Brain microvascular endothelial cell (primary cell): Measurements from ENCODE around the gene TMOD1.
"Not testable (repeated sequence)": the region's sequence is repeated elsewhere in the genome, so short reads cannot be mapped to it uniquely, and the experiment has no call there.

Source experiments
- DNase-seq: peaks from one replicate; pipeline ENCODE4 v3.0.0-alpha.2; 2020
- H3K27ac ChIP-seq: fragments of 250-450 bp; sonication (Bioruptor Pico); 2 replicates; pipeline ENCODE4 v1.5.1; 2020; ENCODE audit warnings: mild to moderate bottlenecking, moderate library complexity
- H3K27me3 ChIP-seq: fragments of 250-450 bp; sonication (Bioruptor Pico); replicated peaks from 2 replicates; pipeline ENCODE4 v1.5.1; 2020; ENCODE audit warnings: mild to moderate bottlenecking
- H3K36me3 ChIP-seq: fragments of 250-450 bp; sonication (Bioruptor Pico); replicated peaks from 2 replicates; pipeline ENCODE4 v1.5.1; 2020; ENCODE audit warnings: mild to moderate bottlenecking
- H3K4me3 ChIP-seq: 2 replicates; pipeline ENCODE4 v1.5.1; 2011; ENCODE audit warnings: low read depth, mild to moderate bottlenecking, control low read depth, low read length, moderate library complexity
- in situ Hi-C: cut with HindIII; loops from 2 replicates; pipeline ENCODE4 v1.10.0; 2017; ENCODE audit warnings: low sequenced_read_pairs, low pct_ligation_motif_present
- TF ChIP-seq, protein P1 (sequence below): IDR thresholded peaks from 2 replicates; pipeline ENCODE4 v1.5.1; 2011; ENCODE audit warnings: low read depth, mild to moderate bottlenecking, moderate library complexity, low read length, control low read depth, inconsistent platforms; ENCODE audit errors: missing control alignments

Gene TMOD1

DNA sequence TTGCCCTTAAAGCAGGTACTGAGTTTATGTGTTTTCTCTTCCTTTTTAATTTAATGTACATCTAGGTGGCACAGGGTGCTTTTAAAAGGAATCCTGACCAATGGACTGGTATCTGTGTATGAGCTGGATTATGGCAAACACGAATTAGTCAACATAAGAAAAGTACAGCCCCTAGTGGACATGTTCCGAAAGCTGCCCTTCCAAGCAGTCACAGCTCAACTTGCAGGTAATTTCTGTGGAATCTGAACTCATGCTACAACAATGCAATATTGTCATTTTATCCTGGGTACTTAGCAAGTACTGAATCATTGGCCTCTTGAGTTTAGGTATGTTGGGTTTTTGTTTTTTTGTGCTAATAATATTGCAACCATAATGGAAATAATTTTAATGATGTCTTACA is 14.4 kb upstream of the TMOD1 start:
- DNase-seq = no peak
- Histone ChIP-seq H3K36me3 (no peaks in the 10 kb centered on the region), H3K4me3 (no peak overlapping the region), H3K27me3 (no peaks in the 10 kb centered on the region), H3K27ac (no peak overlapping the region)
- TF ChIP-seq, protein P1, sequence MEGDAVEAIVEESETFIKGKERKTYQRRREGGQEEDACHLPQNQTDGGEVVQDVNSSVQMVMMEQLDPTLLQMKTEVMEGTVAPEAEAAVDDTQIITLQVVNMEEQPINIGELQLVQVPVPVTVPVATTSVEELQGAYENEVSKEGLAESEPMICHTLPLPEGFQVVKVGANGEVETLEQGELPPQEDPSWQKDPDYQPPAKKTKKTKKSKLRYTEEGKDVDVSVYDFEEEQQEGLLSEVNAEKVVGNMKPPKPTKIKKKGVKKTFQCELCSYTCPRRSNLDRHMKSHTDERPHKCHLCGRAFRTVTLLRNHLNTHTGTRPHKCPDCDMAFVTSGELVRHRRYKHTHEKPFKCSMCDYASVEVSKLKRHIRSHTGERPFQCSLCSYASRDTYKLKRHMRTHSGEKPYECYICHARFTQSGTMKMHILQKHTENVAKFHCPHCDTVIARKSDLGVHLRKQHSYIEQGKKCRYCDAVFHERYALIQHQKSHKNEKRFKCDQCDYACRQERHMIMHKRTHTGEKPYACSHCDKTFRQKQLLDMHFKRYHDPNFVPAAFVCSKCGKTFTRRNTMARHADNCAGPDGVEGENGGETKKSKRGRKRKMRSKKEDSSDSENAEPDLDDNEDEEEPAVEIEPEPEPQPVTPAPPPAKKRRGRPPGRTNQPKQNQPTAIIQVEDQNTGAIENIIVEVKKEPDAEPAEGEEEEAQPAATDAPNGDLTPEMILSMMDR = peak; percentile 67
- in situ Hi-C loops = no loop called here

DNA sequence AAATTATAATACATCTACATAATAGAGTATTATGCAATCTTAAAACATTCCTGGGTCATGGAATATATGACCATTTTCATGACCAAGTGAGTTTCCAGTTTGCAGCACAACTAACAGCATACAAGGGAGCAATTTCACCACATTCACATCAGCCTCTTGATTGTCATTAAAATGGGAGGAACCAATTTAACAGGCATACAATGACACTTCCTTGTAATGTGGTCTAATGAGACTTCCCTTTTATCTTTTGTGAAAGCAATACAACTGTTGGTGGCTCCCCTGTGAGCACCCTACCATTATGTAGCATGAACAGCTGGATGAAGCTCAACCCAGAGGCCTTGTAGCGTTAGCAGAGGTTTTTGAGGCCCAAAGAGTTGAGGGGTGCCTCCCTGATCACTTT is 13.6 kb upstream of the TMOD1 start:
- TF ChIP-seq, protein P1 = no peak
- in situ Hi-C loops = no loop called here
- H3K36me3 ChIP-seq = no peaks in the 10 kb centered on the region

DNA sequence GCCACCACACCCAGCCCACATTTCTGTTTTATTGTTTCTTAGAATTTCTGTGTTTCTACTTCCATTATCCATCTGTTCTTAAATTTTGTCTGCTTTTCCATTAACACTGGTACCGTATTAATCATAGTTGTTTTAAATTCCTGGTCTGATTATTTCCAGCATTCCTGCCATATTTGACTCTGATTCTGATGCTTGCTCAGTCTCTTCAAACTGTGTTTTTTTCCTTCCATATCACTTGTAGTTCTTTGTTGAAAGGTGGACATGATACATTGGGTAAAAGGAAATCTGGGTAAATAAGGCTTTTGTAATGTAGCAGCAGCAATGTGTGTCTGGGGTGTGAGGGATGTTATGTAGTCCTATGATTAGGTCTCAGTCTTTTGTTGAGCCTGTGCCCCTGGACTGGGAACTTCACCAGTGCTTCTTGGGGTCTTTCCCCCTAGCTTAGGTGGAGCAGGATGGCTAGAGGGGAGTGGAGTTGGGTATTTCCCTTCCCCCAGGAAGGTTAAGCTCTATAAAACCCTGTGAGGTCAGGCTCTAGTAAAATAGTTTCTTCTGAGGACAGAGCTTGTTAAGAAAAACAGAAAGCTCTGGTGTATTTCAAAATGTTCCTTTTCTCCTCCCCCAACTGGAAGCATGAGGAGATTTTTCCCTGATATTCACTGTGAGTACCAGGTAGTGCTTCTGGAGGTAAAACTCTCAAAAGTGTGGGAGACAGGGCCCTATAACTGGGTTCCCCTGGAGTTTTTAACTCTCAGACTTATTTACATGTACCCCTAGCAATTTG is 10.1 kb upstream of the TMOD1 start:
- Histone ChIP-seq H3K27ac (no peak overlapping the region), H3K36me3 (no peaks in the 10 kb centered on the region)
- in situ Hi-C loops = no loop called here

More for the DNA sequence above, 13.6 kb upstream of the TMOD1 start:
- no peaks in the 10 kb centered on the region for H3K27me3 ChIP-seq
- no peak for DNase-seq
- H3K4me3 ChIP-seq = no peak overlapping the region
- no peak overlapping the region for H3K27ac ChIP-seq

DNA sequence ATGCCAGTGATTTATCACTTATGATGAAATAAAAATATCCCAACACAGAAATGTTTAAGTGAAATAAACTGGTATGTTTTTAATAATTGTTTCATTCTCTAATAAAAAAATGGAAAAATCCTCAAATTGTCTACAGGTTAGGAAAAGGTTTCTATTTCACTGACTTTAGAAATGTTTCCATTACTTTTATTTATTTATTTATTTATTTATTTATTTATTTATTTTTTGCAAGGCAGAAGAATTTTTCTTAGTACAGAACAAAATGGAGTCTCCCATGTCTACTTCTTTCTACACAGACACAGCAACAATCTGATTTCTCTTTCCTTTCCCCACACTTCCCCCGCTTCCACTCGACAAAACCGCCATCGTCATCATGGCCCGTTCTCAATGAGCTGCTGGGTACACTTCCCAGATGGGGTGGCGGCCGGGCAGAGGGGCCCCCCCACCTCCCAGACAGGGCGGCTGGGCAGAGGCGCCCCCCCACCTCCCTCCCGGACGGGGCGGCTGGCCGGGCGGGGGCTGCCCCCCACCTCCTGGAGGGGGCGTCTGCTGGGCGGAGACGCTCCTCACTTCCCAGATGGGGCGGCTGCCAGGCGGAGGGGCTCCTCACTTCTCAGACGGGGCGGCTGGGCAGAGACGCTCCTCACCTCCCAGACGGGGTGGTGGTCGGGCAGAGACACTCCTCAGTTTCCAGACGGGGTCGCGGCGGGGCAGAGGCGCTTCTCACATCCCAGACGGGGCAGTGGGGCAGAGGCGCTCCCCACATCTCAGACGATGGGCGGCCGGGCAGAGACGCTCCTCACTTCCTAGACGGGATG is 3.7 kb upstream of the TMOD1 start:
- H3K4me3 ChIP-seq, in situ Hi-C loops, H3K36me3 ChIP-seq, H3K27ac ChIP-seq, DNase-seq: not testable (repeated sequence)
- H3K27me3 ChIP-seq = peaks cover 15% of the 10 kb centered on the region

More for the DNA sequence above, 10.1 kb upstream of the TMOD1 start:
- no peaks in the 10 kb centered on the region for H3K27me3 ChIP-seq
- TF ChIP-seq, protein P1 = no peak
- no peak overlapping the region for H3K4me3 ChIP-seq
- DNase-seq = no peak

DNA sequence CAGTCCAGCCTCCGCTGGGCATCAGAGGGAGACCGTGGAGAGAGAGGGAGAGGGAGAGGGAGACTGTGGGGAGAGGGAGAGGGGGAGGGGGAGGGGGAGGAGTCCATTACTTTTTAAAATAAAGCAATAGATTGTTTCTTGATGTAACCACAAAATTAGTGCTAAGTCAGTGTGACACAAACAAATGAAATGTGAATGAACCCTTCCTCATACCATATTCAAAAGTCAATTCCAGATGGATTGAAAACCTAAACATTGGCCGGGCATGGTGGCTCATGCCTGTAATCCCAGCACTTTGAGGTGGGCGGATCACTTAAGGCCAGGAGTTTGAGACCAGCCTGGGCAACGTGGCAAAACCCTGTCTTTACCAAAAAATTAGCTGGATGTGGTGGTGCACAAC is 2.6 kb upstream of the TMOD1 start:
- H3K27me3 ChIP-seq = peaks cover 26% of the 10 kb centered on the region
- H3K27ac ChIP-seq, H3K4me3 ChIP-seq, DNase-seq, H3K36me3 ChIP-seq, in situ Hi-C loops: not testable (repeated sequence)

DNA sequence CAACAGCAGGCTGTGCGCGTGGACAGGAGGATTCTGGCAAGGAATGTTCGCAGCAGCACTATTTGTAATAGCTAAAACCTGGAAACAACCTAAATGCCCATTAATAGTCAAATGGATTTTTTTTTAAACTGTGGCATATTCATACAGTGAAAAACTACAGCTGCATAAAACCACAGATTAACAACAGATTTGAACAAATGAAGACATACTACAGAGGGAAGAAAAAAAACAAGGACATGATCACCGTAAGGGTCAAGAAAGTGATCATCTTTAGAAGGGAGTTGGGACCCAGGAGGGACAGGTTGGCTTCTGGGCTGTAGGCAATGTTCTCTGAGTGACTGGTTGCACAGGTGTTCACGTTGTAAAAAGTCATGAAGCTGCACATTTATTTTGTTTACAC is 1.2 kb upstream of the TMOD1 start:
- DNase-seq = no peak
- H3K27me3 ChIP-seq = peaks cover 33% of the 10 kb centered on the region

More for the DNA sequence above, 1.2 kb upstream of the TMOD1 start:
- H3K4me3 ChIP-seq = no peak overlapping the region
- TF ChIP-seq, protein P1 = no peak
- in situ Hi-C loops = no loop called here
- no peak overlapping the region for H3K27ac ChIP-seq
- H3K36me3 ChIP-seq = no peaks in the 10 kb centered on the region
